Stimulated activated CD4-positive, alpha-beta T cell treated with anti-CD3 and anti-CD28 coated beads, Interleukin-12 subunit alpha, Interleukin-12 subunit beta, amount 100 ng/mL, for 4 hours (primary cell): Measurements from ENCODE around the gene MAP4.

ENCODE experiments used
- DNase-seq: peaks from one replicate; pipeline ENCODE4 v3.0.0-alpha.2; 2020

MAP4 gene

GRCh38 chr3:47961036-47961435 lies 55.2 kb downstream of the MAP4 start:
- DNase-seq: no peak

- no peak for DNase-seq
Observed at GRCh38 chr3:47956521-47956920, 59.7 kb downstream of the MAP4 start.

- no peak for DNase-seq
Observed at GRCh38 chr3:47954567-47954966, 61.6 kb downstream of the MAP4 start.

- DNase-seq: no peak
Observed at GRCh38 chr3:47950453-47951169, 65.6 kb downstream of the MAP4 start.

- no peak for DNase-seq
Observed at GRCh38 chr3:47949979-47950378, 66.2 kb downstream of the MAP4 start.

- no peak for DNase-seq
Observed at GRCh38 chr3:47940232-47940631, 76.0 kb downstream of the MAP4 start.

GRCh38 chr3:47932421-47932820 lies 83.8 kb downstream of the MAP4 start:
- no peak for DNase-seq

- no peak for DNase-seq
Observed at GRCh38 chr3:47930979-47931378, 85.2 kb downstream of the MAP4 start.

GRCh38 chr3:47916696-47917095 lies 99.5 kb downstream of the MAP4 start:
- no peak for DNase-seq

- DNase-seq: no peak
Observed at GRCh38 chr3:47916201-47916600, 100.0 kb downstream of the MAP4 start.

- DNase-seq: no peak
Observed at GRCh38 chr3:47912006-47912504, 104.2 kb downstream of the MAP4 start.

- no peak for DNase-seq
Observed at GRCh38 chr3:47910777-47911440, 105.3 kb downstream of the MAP4 start.

- DNase-seq: no peak
Observed at GRCh38 chr3:47910233-47910632, 106.0 kb downstream of the MAP4 start.

- no peak for DNase-seq
Observed at GRCh38 chr3:47909607-47910006, 106.6 kb downstream of the MAP4 start.

- DNase-seq: no peak
Observed at GRCh38 chr3:47908744-47909143, 107.5 kb downstream of the MAP4 start.

GRCh38 chr3:47907784-47908183 lies 108.4 kb downstream of the MAP4 start:
- DNase-seq: no peak

- no peak for DNase-seq
Observed at GRCh38 chr3:47902746-47903145, 113.5 kb downstream of the MAP4 start.

- DNase-seq: no peak
Observed at GRCh38 chr3:47901280-47901833, 114.9 kb downstream of the MAP4 start.

GRCh38 chr3:47899495-47900108 lies 116.6 kb downstream of the MAP4 start:
- DNase-seq: no peak

GRCh38 chr3:47897954-47898353 lies 118.3 kb downstream of the MAP4 start:
- no peak for DNase-seq

- no peak for DNase-seq
Observed at GRCh38 chr3:47896736-47897135, 119.5 kb downstream of the MAP4 start.

GRCh38 chr3:47895241-47895640 lies 121.0 kb downstream of the MAP4 start:
- DNase-seq: no peak

- no peak for DNase-seq
Observed at GRCh38 chr3:47892286-47893040, 123.8 kb downstream of the MAP4 start.
